K562 (cell line): ENCODE results near the gene GALNT7. TPM values are rescaled to one million over a fixed set of nuclear protein-coding genes. Genes with fewer than 3 reads are reported as not detected.

Experiments
- ERF ChIP-seq: fragments of 450-650 bp; formaldehyde crosslinking; IDR thresholded peaks from 2 replicates; pipeline ENCODE4 v1.4.0; 2020; ENCODE audit warnings: mild to moderate bottlenecking, mixed read lengths
- JUN ChIP-seq, 2 experiments: sonication (generic) in 1 of 2; formaldehyde crosslinking in 1 of 2; IDR thresholded peaks; 2 replicates each; pipeline versions ENCODE4 v1.6.1 to v1.8.0; 2012 to 2022; ENCODE audit warnings: borderline replicate concordance in 2 of 2, mild to moderate bottlenecking in 2 of 2, improper control_type of control experiment in 1 of 2, low read depth in 1 of 2, low read length in 1 of 2, missing genetic modification reagents in 1 of 2
- KAT8 ChIP-seq: fragments of 450-650 bp; IDR thresholded peaks from 2 replicates; pipeline ENCODE4 v1.6.1; 2016; ENCODE audit warnings: low read depth, mild to moderate bottlenecking
- KLF13 ChIP-seq: fragments of 450-650 bp; IDR thresholded peaks from 2 replicates; pipeline ENCODE4 v1.6.1; 2016; ENCODE audit warnings: missing genetic modification characterization, low read depth, mild to moderate bottlenecking, missing compliant biosample characterization, moderate library complexity, borderline replicate concordance
- NR4A1 ChIP-seq, 2 experiments: fragments of 250-450 bp in 1 of 2; fragments of 450-650 bp in 1 of 2; sonication (Bioruptor Pico) in 1 of 2; IDR thresholded peaks; 2 replicates each; pipeline versions ENCODE4 v1.4.0 to v1.6.1; 2016 to 2020; ENCODE audit warnings: mild to moderate bottlenecking in 2 of 2, missing compliant biosample characterization in 1 of 2, missing genetic modification characterization in 1 of 2, moderate library complexity in 1 of 2
- RBFOX2 ChIP-seq: fragments of 200-400 bp; formaldehyde crosslinking; IDR thresholded peaks from 2 replicates; pipeline ENCODE4 v1.6.1; 2017; ENCODE audit warnings: low read depth, mild to moderate bottlenecking, low read length, moderate library complexity
- RFX1 ChIP-seq: fragments of 450-650 bp; IDR thresholded peaks from 2 replicates; pipeline ENCODE4 v1.6.1; 2016; ENCODE audit warnings: mild to moderate bottlenecking, moderate library complexity
- TCF15 ChIP-seq: fragments of 250-450 bp; sonication (Bioruptor Pico); IDR thresholded peaks from 2 replicates; pipeline ENCODE4 v1.8.0; 2022; ENCODE audit warnings: moderate library complexity, mild to moderate bottlenecking, inconsistent platforms
- YY1 ChIP-seq, 3 experiments: IDR thresholded peaks; 2 replicates each; pipeline ENCODE4 v1.6.1; 2011; ENCODE audit warnings: low read length in 2 of 3, mild to moderate bottlenecking in 2 of 3, moderate library complexity in 2 of 3, borderline replicate concordance in 1 of 3, control low read depth in 1 of 3, low read depth in 1 of 3; ENCODE audit not compliant: insufficient read depth in 3 of 3, insufficient replicate concordance in 2 of 3, control insufficient read depth in 1 of 3, insufficient read length in 1 of 3; ENCODE audit errors: extremely low read depth in 1 of 3
- ZBTB12 ChIP-seq: fragments of 250-450 bp; sonication (Bioruptor Pico); IDR thresholded peaks from 2 replicates; pipeline ENCODE4 v1.4.0; 2020
- ZFX ChIP-seq: sonication (generic); formaldehyde crosslinking; IDR thresholded peaks from 2 replicates; pipeline ENCODE4 v1.8.0; 2022; ENCODE audit warnings: mild to moderate bottlenecking, missing genetic modification reagents, moderate library complexity
- ZNF280A ChIP-seq: fragments of 450-650 bp; IDR thresholded peaks from 2 replicates; pipeline ENCODE4 v1.6.1; 2018; ENCODE audit warnings: mild to moderate bottlenecking, low read depth; ENCODE audit not compliant: partially characterized antibody
- ZNF316 ChIP-seq: fragments of 450-650 bp; IDR thresholded peaks from 2 replicates; pipeline ENCODE4 v1.6.1; 2016
- ZNF696 ChIP-seq: fragments of 250-450 bp; sonication (Bioruptor Pico); conservative IDR thresholded peaks from 2 replicates; pipeline ENCODE4 v1.4.0; 2020; ENCODE audit warnings: mild to moderate bottlenecking, moderate library complexity
- ZNF717 ChIP-seq: fragments of 250-450 bp; sonication (Bioruptor Pico); IDR thresholded peaks from 2 replicates; pipeline ENCODE4 v1.5.0; 2021
- ZNF79 ChIP-seq: fragments of 250-450 bp; sonication (Bioruptor Pico); IDR thresholded peaks from 2 replicates; pipeline ENCODE4 v1.4.0; 2020; ENCODE audit warnings: low read depth, mild to moderate bottlenecking, moderate library complexity
- polyA plus RNA-seq, 8 experiments: library from polyadenylated mRNA; depleted of rRNA in 4 of 8; stranded (reverse) in 5 of 8; unstranded in 3 of 8; fragments of >200 nt; fragmentation: Nextera tagmentation in 2 of 8; fragmentation: Illumina TruSeq in 1 of 8; extraction: Ambion mirVana in 2 of 8; extraction: Trizol in 1 of 8; gene quantifications; 2 replicates each; pipeline versions ENCODE4 v1.2.1 to v1.2.3, GENCODE V29; 2011 to 2014; ENCODE audit warnings: inconsistent platforms in 1 of 8, missing spikeins in 1 of 8
- total RNA-seq, 7 experiments: library from RNA; depleted of rRNA in 6 of 7; stranded (reverse); fragments of >200 nt in 6 of 7; fragmentation: Illumina TruSeq in 2 of 7; extraction: Trizol in 2 of 7; gene quantifications; 2 replicates each; pipeline versions ENCODE4 v1.2.1 to v1.2.3, GENCODE V29; 2011 to 2021; ENCODE audit warnings: low replicate concordance in 1 of 7
- TF ChIP-seq, protein P1 (sequence below), 3 experiments: fragments of 200-800 bp in 1 of 3; sonication (Bioruptor generic) in 1 of 3; sonication (generic) in 1 of 3; formaldehyde crosslinking in 1 of 3; IDR thresholded peaks; 2 replicates each; pipeline versions ENCODE4 v1.6.1 to v1.8.0; 2016 to 2022; ENCODE audit warnings: mild to moderate bottlenecking in 2 of 3, missing compliant biosample characterization in 2 of 3, missing genetic modification characterization in 2 of 3, missing genetic modification reagents in 1 of 3

GALNT7 gene
- total and polyA plus RNA-seq, 9 of the 15 experiments (the other 6 are each of a cell fraction or from before 2014, with no cell fraction given): 16.7 to 38.7 (median 31.1) TPM

GRCh38 chr4:173169428-173170181 lies 994 bp downstream of the GALNT7 start (continued):
- no peak for TF ChIP-seq ZNF280A
- no peak for TF ChIP-seq TCF15 (CRISPR knock-in tag)
- peak; percentile 11; the same call in 1 of the 2 replicates for TF ChIP-seq ZNF316
- TF ChIP-seq RFX1: no peak
- TF ChIP-seq, protein P1, sequence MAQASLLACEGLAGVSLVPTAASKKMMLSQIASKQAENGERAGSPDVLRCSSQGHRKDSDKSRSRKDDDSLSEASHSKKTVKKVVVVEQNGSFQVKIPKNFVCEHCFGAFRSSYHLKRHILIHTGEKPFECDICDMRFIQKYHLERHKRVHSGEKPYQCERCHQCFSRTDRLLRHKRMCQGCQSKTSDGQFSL (CRISPR knock-in tag; IDR thresholded peaks at IDR 0.05): no peak
- TF ChIP-seq, protein P1 (tag; IDR thresholded peaks at IDR 0.05): 0 out of 4 replicates have a peak, but pooled peaks of 1 of the 2 experiments have one; percentile 56
- TF ChIP-seq ZFX (CRISPR knock-in tag): peak; percentile 81
- TF ChIP-seq NR4A1 (CRISPR knock-in tag; IDR thresholded peaks at IDR 0.05): no peak
- no peak for TF ChIP-seq NR4A1 (tag; IDR thresholded peaks at IDR 0.05)
- no peak for TF ChIP-seq ERF (CRISPR knock-in tag)
- TF ChIP-seq KAT8: no peak
- TF ChIP-seq ZBTB12 (CRISPR knock-in tag): no peak
- TF ChIP-seq RBFOX2: peak; percentile 80
- TF ChIP-seq ZNF79: no peak
- no peak for TF ChIP-seq ZNF696 (CRISPR knock-in tag)
- no peak for TF ChIP-seq ZNF717 (CRISPR knock-in tag)
- TF ChIP-seq YY1 (IDR thresholded peaks at IDR 0.05; ENCODE audit: borderline replicate concordance in 1 of 3, control insufficient read depth in 1 of 3, extremely low read depth in 1 of 3, insufficient read depth in 3 of 3, insufficient read length in 1 of 3, insufficient replicate concordance in 2 of 3, low read depth in 1 of 3, low read length in 2 of 3): peak in 2 of 3 experiments; percentile 9 to 79
- no peak for TF ChIP-seq JUN (IDR thresholded peaks at IDR 0.05; ENCODE audit: borderline replicate concordance, low read depth, low read length)
- TF ChIP-seq JUN (CRISPR knock-in tag; IDR thresholded peaks at IDR 0.05; ENCODE audit: borderline replicate concordance): no peak
- TF ChIP-seq KLF13 (tag): no peak
